Activated naive CD8-positive, alpha-beta T cell treated with anti-CD3 and anti-CD28 coated beads for 36 hours (primary cell): ENCODE results near the gene ATP7B. TPM values are rescaled to one million over a fixed set of nuclear protein-coding genes. Genes with fewer than 3 reads are reported as not detected.

Experiments
- DNase-seq: peaks from one replicate; pipeline ENCODE4 v3.0.0; 2021
- H3K27ac Mint-ChIP-seq: one replicate; pipeline ENCODE4 v1.8.0; 2022; ENCODE audit warnings: mild to moderate bottlenecking, moderate library complexity, mixed read lengths
- H3K27me3 Mint-ChIP-seq: one replicate; pipeline ENCODE4 v1.8.0; 2022; ENCODE audit warnings: mild to moderate bottlenecking, mixed read lengths
- H3K36me3 Mint-ChIP-seq: one replicate; pipeline ENCODE4 v1.8.0; 2021; ENCODE audit warnings: mild to moderate bottlenecking, mixed read lengths
- H3K4me1 Mint-ChIP-seq: one replicate; pipeline ENCODE4 v1.8.0; 2021; ENCODE audit warnings: mixed read lengths
- H3K4me3 Mint-ChIP-seq: one replicate; pipeline ENCODE4 v1.8.0; 2022; ENCODE audit warnings: mild to moderate bottlenecking, moderate library complexity, mixed read lengths
- H3K9me3 Mint-ChIP-seq: one replicate; pipeline ENCODE4 v1.8.0; 2022; ENCODE audit warnings: mixed read lengths
- total RNA-seq, 2 experiments: library from RNA; stranded (reverse); gene quantifications; one replicate each; pipeline ENCODE4 v1.2.3, GENCODE V29; 2021

Gene ATP7B
- total RNA-seq, 2 experiments from 2014 or later, result 0.66 to 0.80 TPM

- H3K9me3 Mint-ChIP-seq, result no peaks in the 10 kb centered on the region
- peaks cover 3% of the 10 kb centered on the region for H3K27me3 Mint-ChIP-seq
- no peaks in the 10 kb centered on the region for H3K36me3 Mint-ChIP-seq
- no peak for DNase-seq
- no peak overlapping the region for H3K4me3 Mint-ChIP-seq
- no peaks in the 10 kb centered on the region for H3K4me1 Mint-ChIP-seq
- H3K27ac Mint-ChIP-seq, result no peak overlapping the region
These were observed 117.0 kb downstream of the ATP7B start for GRCh38 chr13:51894239-51894638.

DNA sequence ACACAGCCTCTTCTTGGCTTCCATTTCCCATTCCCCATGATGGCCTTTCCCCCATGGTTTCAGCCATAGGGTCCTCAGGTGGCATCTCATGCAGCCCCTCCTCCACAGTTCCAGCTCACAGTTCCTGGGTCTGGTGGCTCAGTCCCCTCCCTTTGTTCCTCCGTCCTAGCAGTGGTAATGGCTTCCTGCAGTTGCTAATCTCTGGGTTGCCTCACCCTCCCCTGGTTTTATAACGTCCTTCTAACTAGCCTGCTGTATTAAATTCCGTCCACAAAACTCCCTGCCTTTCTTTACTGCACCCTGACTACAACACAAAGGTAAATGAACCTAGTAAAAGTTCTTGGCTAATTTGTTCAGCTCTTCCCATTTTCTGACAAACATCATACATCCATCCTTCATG lies 118.6 kb downstream of the ATP7B start:
- Mint-ChIP-seq H3K4me1 (no peaks in the 10 kb centered on the region), H3K27ac (no peak overlapping the region), H3K4me3 (no peak overlapping the region), H3K9me3 (no peaks in the 10 kb centered on the region), H3K27me3 (peaks cover 3% of the 10 kb centered on the region), H3K36me3 (no peaks in the 10 kb centered on the region)
- no peak for DNase-seq

DNA sequence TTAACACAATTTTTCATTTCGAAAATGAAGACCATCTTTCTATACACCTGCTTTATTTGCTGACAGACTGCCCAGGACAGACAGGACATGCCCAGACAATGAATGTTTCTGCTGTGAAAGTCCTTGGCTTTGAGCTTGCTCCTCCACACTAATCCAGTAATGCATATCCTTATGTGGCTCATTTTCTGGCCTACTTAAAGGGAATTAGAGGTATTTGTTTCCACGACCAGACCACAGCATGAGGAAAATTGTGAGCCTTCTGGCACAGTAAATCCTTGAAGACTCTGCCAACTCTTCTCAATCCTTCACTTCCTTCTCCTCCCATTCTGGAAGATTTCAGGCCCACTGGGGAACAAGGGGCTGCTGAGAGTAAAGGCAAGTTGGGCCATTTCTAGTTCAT lies 123.8 kb downstream of the ATP7B start:
- no peak for DNase-seq
- H3K4me1 Mint-ChIP-seq, result no peaks in the 10 kb centered on the region
- no peaks in the 10 kb centered on the region for H3K9me3 Mint-ChIP-seq
- no peaks in the 10 kb centered on the region for H3K27me3 Mint-ChIP-seq
- H3K4me3 Mint-ChIP-seq, result no peak overlapping the region
- no peak overlapping the region for H3K27ac Mint-ChIP-seq
- H3K36me3 Mint-ChIP-seq, result no peaks in the 10 kb centered on the region

- DNase-seq, result no peak
- no peak overlapping the region for H3K4me3 Mint-ChIP-seq
- no peak overlapping the region for H3K27ac Mint-ChIP-seq
- H3K36me3 Mint-ChIP-seq, result no peaks in the 10 kb centered on the region
- H3K9me3 Mint-ChIP-seq, result peaks cover 7% of the 10 kb centered on the region
- H3K27me3 Mint-ChIP-seq, result no peaks in the 10 kb centered on the region
- no peaks in the 10 kb centered on the region for H3K4me1 Mint-ChIP-seq
These were observed 125.6 kb downstream of the ATP7B start for GRCh38 chr13:51885651-51886050.

- Mint-ChIP-seq H3K27me3 (peaks cover 5% of the 10 kb centered on the region), H3K9me3 (peaks cover 7% of the 10 kb centered on the region), H3K27ac (no peak overlapping the region), H3K4me3 (no peak overlapping the region), H3K4me1 (peaks cover 6% of the 10 kb centered on the region), H3K36me3 (no peaks in the 10 kb centered on the region)
- DNase-seq, result no peak
These were observed 128.0 kb downstream of the ATP7B start for GRCh38 chr13:51883226-51883600.

Other genes with a start within 250 kb of the ATP7B start
- 1 to 10 TPM; 9.7 to 9.9 TPM for gene DHRS12, start 207.3 kb downstream of the ATP7B start, total RNA-seq
- gene TMEM272, start 166.3 kb downstream of the ATP7B start, total RNA-seq, result 1 to 10 TPM; 1.5 to 1.6 TPM
- under 1 TPM; 0.19 to 0.56 TPM for gene CCDC70, start 149.5 kb downstream of the ATP7B start, total RNA-seq
- 10 to 100 TPM; 26.2 to 29.9 TPM for gene ALG11, start 948 bp upstream of the ATP7B start, total RNA-seq
- gene UTP14C, start 13.2 kb upstream of the ATP7B start, total RNA-seq, result 1 to 10 TPM; 9.7 to 9.9 TPM
- gene NEK5, start 117.6 kb upstream of the ATP7B start, total RNA-seq, result under 1 TPM in 1 of 2 experiments, not detected in 1; 0.10 TPM
- gene NEK3, start 148.1 kb upstream of the ATP7B start, total RNA-seq, result 1 to 10 TPM; 1.5 to 2.5 TPM